ENCODE data around the gene EIF3K.
"Not testable (repeated sequence)": the region's sequence is repeated elsewhere in the genome, so short reads cannot be mapped to it uniquely, and the experiment has no call there.

Gene EIF3K

GRCh38 chr19:38618590-38619360 lies at the start of gene EIF3K:
TSS of gene EIF3K (plus strand) at chr19:38619188. CDS start at chr19:38619269, 81 bp downstream.
- peak; percentile 95 to 97 for DNase-seq

GRCh38 chr19:38569368-38569983 lies 49.5 kb upstream of the EIF3K start:
- DNase-seq, result no peak

GRCh38 chr19:38571682-38572081 lies 47.3 kb upstream of the EIF3K start:
- no peak for DNase-seq

DNA sequence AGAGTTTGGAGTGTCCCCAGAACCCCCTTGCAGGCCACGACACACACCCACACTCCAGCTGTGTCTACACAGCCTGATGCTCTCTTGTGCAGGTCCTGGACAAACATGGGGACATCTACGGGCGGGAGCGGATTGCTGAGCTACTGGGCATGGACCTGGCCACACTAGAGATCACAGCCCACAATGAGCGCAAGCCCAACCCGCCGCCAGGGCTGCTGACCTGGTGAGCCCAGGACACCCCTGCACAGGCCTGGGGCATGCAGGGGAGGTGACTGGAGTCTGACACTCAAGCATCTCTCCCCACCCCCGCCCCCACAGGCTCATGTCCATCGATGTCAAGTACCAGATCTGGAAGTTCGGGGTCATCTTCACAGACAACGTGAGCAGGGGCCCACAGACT lies 41.2 kb upstream of the EIF3K start:
- no peak for DNase-seq

- not testable (repeated sequence) for DNase-seq
Observed at GRCh38 chr19:38579304-38579703, 39.7 kb upstream of the EIF3K start.

- DNase-seq, result no peak
Observed at GRCh38 chr19:38580080-38580479, 38.9 kb upstream of the EIF3K start.

GRCh38 chr19:38583219-38583984 lies 35.6 kb upstream of the EIF3K start:
- no peak for DNase-seq

DNA sequence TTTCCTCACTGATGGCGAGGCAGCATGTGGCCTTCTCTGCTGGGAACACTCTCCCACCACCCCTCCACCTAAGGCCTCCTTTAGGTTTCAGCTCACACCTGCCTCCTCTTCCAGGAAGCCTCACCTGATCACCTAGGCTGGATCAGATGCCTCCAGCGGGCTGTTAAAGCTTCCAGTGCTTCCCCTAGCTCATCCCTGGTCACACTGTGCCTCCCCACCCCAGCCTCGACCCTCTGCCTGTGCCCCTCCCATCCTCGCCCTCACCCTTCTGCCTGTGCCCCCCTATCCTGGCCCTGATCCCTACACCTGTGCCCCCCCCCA lies 35.0 kb upstream of the EIF3K start:
- DNase-seq, result no peak

DNA sequence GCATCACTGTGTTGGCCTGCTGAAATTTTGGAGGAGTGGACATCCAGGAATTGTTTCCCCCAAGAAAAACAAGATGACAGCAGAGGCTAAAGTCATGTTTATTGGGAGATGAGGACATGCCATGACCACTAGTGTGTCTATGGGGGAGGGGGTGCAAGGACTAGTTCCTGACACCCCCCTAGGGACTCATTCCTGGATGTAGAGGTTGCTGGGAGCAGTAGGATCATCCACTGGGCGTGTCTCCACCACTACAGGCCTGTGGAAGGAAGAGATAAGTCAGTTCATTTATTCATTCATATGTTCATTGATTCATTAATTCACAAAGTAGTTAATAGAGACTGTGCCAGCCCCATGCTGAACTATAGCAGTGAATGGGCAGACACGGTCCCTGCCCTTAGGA lies 31.4 kb upstream of the EIF3K start:
- DNase-seq, result no peak

DNA sequence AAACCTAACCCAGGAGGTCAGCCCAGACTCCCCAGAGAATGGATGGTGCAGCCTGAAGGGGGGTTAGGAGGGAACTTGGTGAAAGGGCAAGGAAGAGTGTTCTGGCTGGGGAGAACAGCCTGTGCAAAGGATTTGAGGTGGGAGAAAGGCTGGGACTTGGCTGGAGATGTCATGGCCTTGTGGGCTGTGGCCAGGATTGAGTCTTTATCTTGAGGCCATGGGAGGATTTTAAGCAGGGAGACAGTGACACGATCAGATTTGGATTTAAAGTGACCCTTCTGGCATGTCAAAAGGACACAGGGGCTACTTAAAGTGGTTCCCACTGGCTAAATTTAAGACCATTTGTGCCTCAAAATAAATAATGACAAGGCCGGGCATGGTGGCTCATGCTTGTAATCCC lies 30.9 kb upstream of the EIF3K start:
- no peak for DNase-seq

DNA sequence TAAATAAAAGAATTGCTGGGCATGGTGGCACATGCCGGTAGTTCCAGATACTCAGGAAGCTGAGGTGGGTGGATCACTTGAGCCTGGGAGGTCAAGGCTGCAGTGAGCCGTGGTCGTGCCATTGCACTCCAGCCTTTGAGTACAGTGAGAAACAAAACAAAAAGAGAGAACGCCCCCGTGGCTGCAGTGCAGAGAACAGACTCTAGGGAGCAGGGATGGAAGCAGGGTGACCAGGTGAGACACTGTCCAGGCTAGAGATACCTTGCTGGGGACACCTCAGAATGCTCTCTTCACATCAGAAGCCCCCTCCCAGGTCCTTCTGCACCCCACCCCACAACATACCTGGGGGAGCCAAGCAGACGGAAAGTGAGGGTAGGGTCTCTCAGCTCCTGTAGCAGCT lies 26.0 kb upstream of the EIF3K start:
- no peak for DNase-seq

DNA sequence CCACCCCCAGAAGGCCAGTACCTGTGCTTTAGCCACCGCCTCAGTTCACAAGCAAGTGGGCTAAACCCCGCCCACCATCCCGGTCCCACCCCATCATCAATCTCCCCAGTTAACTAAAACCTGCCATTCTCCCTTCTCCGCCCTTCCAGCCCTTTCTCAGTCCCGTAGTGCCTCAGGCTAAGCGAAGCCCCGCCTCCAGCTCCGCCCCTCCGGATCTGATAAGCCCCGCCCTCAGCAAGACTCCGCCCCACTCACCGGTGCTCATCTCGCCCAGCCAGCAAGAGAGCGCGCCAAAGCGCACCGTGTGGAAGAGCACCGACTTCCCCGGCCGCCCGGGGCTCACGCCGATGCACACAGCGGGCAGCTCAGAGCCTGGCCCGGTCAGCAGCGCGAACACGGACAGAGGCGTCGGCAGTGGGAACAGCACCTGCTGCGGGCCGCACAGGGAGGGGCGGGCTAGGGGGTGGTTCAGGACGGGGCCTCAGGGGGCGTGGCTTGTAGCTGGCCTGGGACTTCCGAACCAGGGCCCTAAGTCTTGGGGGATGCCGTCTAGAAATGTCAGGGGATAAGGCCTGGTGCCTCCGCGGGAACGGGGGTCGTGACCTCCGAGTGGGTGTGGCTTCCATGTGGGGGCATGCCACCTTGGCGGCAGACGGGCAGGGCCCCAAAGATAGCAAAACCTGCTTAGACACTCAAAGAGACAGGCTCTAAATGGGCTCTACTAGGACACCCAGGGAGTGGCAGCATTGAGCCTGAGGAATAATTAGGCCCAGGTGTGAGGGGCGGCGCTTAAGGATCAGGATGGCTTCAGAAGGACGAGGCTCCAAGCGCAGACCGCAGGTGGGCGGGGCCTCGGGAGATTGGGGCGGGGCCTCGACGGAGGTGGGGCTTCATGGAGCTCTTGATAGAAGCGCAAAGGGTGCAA lies 22.7 kb upstream of the EIF3K start:
- DNase-seq, result no peak

GRCh38 chr19:38597075-38597474 lies 21.9 kb upstream of the EIF3K start:
- DNase-seq, result no peak

DNA sequence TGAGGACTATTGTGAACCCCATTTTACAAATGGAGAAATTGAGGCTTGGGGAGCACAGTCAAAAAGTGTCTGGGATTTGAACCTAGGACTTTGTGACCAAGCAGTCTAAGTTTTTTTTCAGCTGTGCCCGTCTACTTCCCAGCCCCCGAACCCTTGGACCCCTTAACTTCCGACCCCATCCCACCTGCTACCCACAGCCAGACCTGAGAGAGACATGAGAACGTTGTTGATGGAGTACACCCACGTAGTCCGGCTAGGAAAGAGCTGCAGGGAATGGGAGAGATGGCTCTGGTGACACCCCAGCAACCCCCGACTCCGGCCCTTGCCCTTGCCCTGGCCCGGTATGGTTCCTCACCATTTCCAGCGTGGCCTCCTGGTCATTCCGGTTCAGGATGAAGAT lies 19.3 kb upstream of the EIF3K start:
- no peak for DNase-seq

DNA sequence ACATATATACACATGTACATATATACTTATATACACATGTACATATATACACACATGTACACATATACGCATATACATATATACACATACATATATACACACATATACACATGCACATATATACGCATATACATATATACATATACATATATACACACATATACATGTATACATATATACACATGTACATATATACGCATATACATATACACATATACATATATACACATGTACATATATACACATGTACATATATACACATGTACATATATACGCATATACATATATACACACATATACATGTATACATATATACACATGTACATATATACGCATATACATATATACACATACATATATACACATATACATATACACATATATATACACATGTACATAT lies 16.1 kb upstream of the EIF3K start:
- not testable (repeated sequence) for DNase-seq

- DNase-seq, result no peak
Observed at GRCh38 chr19:38606131-38606530, 12.9 kb upstream of the EIF3K start.

DNA sequence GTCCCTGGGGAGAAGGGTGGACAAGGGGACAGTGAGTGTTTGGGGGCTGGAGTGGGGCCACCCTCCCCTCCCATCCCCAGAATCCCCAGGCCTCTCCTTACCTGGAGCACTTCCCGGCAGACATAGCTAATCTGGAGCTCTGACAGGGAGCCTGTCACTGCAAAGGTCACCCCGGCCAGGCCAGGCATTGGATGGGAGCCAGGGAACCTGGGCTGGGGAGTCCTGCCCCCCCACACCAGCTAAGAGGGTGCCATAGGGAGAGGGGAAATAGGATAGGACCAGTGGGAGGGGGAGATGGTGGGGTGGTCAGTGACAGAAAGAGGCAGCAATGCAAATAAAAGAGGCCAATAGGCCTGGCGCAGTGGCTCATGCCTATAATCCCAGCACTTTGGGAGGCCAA lies 4.7 kb upstream of the EIF3K start:
- DNase-seq, result no peak

- DNase-seq, result no peak
Observed at GRCh38 chr19:38615007-38615581, 3.9 kb upstream of the EIF3K start.

DNA sequence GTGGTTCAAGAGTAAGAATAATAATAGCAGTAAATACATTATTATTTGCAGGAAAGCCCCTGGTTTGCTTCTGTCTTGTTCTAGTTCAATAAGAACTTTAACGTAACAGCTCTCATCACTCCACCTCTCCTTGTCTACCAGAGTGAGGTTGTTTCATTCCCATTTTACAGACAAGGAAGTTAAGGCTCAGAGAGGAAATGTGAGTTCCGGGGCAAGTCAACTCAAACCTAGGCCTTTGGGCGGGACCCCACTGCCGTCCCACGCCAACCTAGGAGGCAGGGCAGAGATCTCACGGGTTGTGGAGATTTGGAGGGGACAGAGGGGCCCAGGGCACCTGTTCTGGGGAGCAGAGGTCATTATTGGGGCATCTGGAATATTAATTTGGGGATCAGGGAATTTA lies 2.7 kb upstream of the EIF3K start:
- no peak for DNase-seq

DNA sequence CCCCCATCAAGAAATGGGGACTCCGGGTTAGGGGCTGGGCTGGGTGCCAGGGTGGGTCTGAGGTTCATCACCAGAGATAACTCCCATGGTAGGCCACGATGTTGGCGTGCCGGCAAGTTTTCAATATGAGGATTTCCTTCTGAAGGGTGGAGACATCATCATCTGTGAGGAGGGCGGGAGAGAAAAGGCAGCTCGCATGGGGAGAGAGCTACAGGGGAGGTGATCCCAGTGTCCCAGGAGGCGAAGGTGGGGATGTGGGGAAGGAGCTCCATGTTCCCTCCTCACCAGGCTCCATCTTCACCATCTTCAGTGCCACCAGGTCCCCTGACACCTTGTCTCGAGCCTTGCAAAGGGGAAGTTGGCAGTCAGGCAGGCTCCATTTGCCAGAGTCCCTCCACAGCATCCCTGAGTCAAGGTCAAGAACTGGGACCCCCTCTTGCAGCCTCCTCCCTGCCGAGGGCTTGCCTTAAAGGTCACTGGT lies 1.7 kb upstream of the EIF3K start:
- DNase-seq, result peak; percentile 7 to 15

DNA sequence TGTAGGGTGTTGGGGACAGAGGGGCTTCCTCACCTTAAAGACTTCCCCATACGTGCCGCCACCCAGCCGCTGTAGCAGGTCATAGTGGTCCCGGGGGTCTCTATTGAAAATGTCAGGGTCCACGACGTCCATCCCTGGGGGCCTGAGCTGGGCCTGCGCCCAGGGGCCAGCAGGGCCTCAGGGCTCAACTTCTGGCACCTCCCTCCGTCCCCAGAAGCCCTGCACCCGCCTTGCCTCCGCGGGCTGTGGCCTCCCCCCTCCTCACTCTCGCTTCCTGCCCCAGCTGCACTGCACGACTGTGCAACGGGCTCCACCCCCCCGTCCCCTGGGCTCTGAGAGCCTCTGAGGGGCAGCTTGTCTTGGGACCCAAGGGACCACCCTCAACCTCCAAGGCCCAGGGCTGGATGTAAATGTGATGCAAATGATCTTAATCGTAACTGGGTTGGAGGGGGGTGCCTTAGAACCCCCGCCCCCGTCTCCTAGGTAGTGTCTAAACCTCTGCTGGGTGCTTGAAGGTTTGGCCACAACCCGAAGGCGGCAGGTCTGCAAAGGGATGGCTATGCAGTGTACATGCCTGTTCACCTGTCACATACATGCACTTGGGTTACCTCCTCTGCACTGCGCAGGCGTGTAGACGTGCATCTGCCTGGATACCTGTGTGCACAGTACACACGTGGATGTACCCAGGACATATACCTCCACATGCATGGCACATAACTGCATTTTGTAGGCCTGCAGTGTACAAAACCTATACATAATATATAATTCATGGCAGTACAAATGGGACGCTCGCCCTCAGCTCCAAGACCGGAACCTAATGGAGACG lies 1.0 kb upstream of the EIF3K start, which contains the start of gene MAP4K1:
Gene MAP4K1 (minus strand): TSS at position 190 of the 826 bp plus-strand sequence. CDS start 58 bp downstream, at position 132.
- peak; percentile 37 to 44 for DNase-seq

Measured in AML-193 (cell line).